ENCODE measurements around the gene THAP9. TPM values are rescaled to one million over a fixed set of nuclear protein-coding genes. Genes with fewer than 3 reads are reported as not detected.
"Not testable (repeated sequence)": the region's sequence is repeated elsewhere in the genome, so short reads cannot be mapped to it uniquely, and the experiment has no call there.

Gene THAP9
- total RNA-seq, 5 donors from 2014 or later (not counting 1 experiment from before 2014, with no cell fraction given) = 2.3 to 4.1 (median 3.0) TPM

DNA sequence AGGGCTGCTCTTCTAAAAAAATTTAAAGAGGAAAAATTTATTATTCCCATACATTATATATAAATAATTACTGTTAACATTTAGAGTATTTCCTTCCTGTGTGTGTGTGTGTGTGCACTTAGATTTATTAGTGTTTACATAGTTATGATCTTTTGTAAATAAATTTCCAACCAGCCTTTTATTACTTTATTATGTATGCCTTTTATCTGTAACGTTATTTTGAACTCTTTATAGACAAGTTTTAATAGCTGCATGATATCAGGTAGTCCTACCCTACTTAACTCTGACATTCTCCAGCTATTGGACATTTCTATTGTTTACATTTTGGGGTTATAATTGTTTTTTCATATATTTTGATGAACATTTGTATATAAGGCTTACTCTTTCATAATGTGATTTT lies 8.8 kb downstream of the THAP9 start:
- H3K27ac ChIP-seq (ENCODE audit: low read length) = no peak overlapping the region
- peaks cover 0 to 3% of the 10 kb centered on the region in 2 donors for H3K36me3 ChIP-seq (ENCODE audit: control insufficient read depth in 2 of 2, extremely low read depth in 1 of 2, insufficient read depth in 1 of 2, low read length in 1 of 2)
- DNase-seq (no peak), ATAC-seq (replicated peaks in 1 of 4) (no peak)
- H3K27me3 ChIP-seq (replicated peaks in 1 of 2; ENCODE audit: control insufficient read depth in 2 of 2, extremely low read depth in 1 of 2, insufficient read depth in 2 of 2, low read length in 1 of 2) = no peaks in the 10 kb centered on the region
- Mint-ChIP-seq H3K4me1 (peaks cover 6 to 9% (median 7%) of the 10 kb centered on the region in 3 donors), H3K9me3 (no peaks in the 10 kb centered on the region), H3K27me3 (no peaks in the 10 kb centered on the region), H3K4me3 (no peak overlapping the region), H3K36me3 (peaks cover 23% of the 10 kb centered on the region), H3K27ac (no peak overlapping the region)
- POLR2A ChIA-PET = no interaction called here
- no peaks in the 10 kb centered on the region for H3K9me3 ChIP-seq
- WGBS (ENCODE audit: insufficient coverage) = no CpG with 5 or more reads among the region's 1 CpG
- H3K4me1 ChIP-seq (ENCODE audit: control insufficient read depth in 1 of 2, extremely low read depth in 1 of 2, insufficient read depth in 2 of 2, low read length in 2 of 2) = no peaks in the 10 kb centered on the region
- CTCF ChIA-PET = interaction anchor here in 1 of 2 donors (0.5 kb wide), 1 partner anchor 169 kb away, joined by 3 read pairs; no protein-coding TSS in a partner anchor
- H3K4me3 ChIP-seq (ENCODE audit: control insufficient read depth in 1 of 2, extremely low read depth in 1 of 2, low read length in 1 of 2) = no peak overlapping the region

GRCh38 chr4:82913305-82913704 lies 12.8 kb downstream of the THAP9 start:
- no peaks in the 10 kb centered on the region for H3K4me1 ChIP-seq (ENCODE audit: control insufficient read depth in 1 of 2, extremely low read depth in 1 of 2, insufficient read depth in 2 of 2, low read length in 2 of 2)
- peaks cover 37% of the 10 kb centered on the region for H3K36me3 Mint-ChIP-seq
- H3K27ac Mint-ChIP-seq = no peak overlapping the region
- no peak overlapping the region for H3K4me3 Mint-ChIP-seq
- WGBS (ENCODE audit: insufficient coverage) = no CpG with 5 or more reads among the region's 2 CpGs
- POLR2A ChIA-PET = no interaction called here
- H3K4me3 ChIP-seq (ENCODE audit: control insufficient read depth in 1 of 2, extremely low read depth in 1 of 2, low read length in 1 of 2) = no peak overlapping the region
- DNase-seq = no peak
- H3K9me3 ChIP-seq = no peaks in the 10 kb centered on the region
- ATAC-seq (replicated peaks in 1 of 4) = no peak
- no peaks in the 10 kb centered on the region for H3K27me3 Mint-ChIP-seq
- CTCF ChIA-PET = no interaction called here
- no peaks in the 10 kb centered on the region for H3K9me3 Mint-ChIP-seq
- no peaks in the 10 kb centered on the region for H3K27me3 ChIP-seq (replicated peaks in 1 of 2; ENCODE audit: control insufficient read depth in 2 of 2, extremely low read depth in 1 of 2, insufficient read depth in 2 of 2, low read length in 1 of 2)
- H3K4me1 Mint-ChIP-seq = no peaks in the 10 kb centered on the region
- peaks cover 0 to 3% of the 10 kb centered on the region in 2 donors for H3K36me3 ChIP-seq (ENCODE audit: control insufficient read depth in 2 of 2, extremely low read depth in 1 of 2, insufficient read depth in 1 of 2, low read length in 1 of 2)
- no peak overlapping the region for H3K27ac ChIP-seq (ENCODE audit: low read length)

- DNase-seq; H3K27ac ChIP-seq (ENCODE audit: low read length); H3K27me3 ChIP-seq (replicated peaks in 1 of 2; ENCODE audit: control insufficient read depth in 2 of 2, extremely low read depth in 1 of 2, insufficient read depth in 2 of 2, low read length in 1 of 2); H3K4me3 Mint-ChIP-seq; H3K4me1 Mint-ChIP-seq; ATAC-seq (replicated peaks in 1 of 4); POLR2A ChIA-PET; H3K36me3 ChIP-seq (ENCODE audit: control insufficient read depth in 2 of 2, extremely low read depth in 1 of 2, insufficient read depth in 1 of 2, low read length in 1 of 2); H3K27ac Mint-ChIP-seq; H3K4me1 ChIP-seq (ENCODE audit: control insufficient read depth in 1 of 2, extremely low read depth in 1 of 2, insufficient read depth in 2 of 2, low read length in 2 of 2); H3K9me3 ChIP-seq; H3K9me3 Mint-ChIP-seq; H3K4me3 ChIP-seq (ENCODE audit: control insufficient read depth in 1 of 2, extremely low read depth in 1 of 2, low read length in 1 of 2); H3K27me3 Mint-ChIP-seq: not testable (repeated sequence)
- no CpG with 5 or more reads among the region's 2 CpGs for WGBS (ENCODE audit: insufficient coverage)
- H3K36me3 Mint-ChIP-seq = peaks cover 38% of the 10 kb centered on the region
- CTCF ChIA-PET = interaction anchor here in 1 of 2 donors (0.6 kb wide), 1 partner anchor 369 kb away, joined by 3 read pairs; no protein-coding TSS in a partner anchor
These were observed 13.4 kb downstream of the THAP9 start for GRCh38 chr4:82913968-82914367.

DNA sequence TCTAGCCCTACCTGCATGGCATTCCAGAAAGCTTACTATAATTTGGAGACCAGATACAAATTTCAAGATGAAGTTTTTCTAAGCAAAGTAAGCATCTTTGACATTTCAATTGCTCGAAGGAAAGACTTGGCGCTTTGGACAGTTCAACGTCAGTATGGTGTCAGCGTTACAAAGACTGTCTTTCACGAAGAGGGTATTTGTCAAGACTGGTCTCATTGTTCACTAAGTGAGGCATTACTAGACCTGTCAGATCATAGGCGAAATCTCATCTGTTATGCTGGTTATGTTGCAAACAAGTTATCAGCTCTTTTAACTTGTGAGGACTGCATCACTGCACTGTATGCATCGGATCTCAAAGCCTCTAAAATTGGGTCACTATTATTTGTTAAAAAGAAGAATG lies 17.6 kb downstream of the THAP9 start:
- Mint-ChIP-seq H3K27ac (no peak overlapping the region), H3K4me1 (no peaks in the 10 kb centered on the region), H3K9me3 (no peaks in the 10 kb centered on the region), H3K36me3 (peaks cover 28% of the 10 kb centered on the region), H3K4me3 (no peak overlapping the region), H3K27me3 (no peaks in the 10 kb centered on the region)
- no peak for ATAC-seq (replicated peaks in 1 of 4)
- ChIA-PET POLR2A (no interaction called here), CTCF (no interaction called here)
- no peak overlapping the region for H3K4me3 ChIP-seq (ENCODE audit: control insufficient read depth in 1 of 2, extremely low read depth in 1 of 2, low read length in 1 of 2)
- no peaks in the 10 kb centered on the region for H3K4me1 ChIP-seq (ENCODE audit: control insufficient read depth in 1 of 2, extremely low read depth in 1 of 2, insufficient read depth in 2 of 2, low read length in 2 of 2)
- no peaks in the 10 kb centered on the region for H3K36me3 ChIP-seq (ENCODE audit: control insufficient read depth in 2 of 2, extremely low read depth in 1 of 2, insufficient read depth in 1 of 2, low read length in 1 of 2)
- DNase-seq = no peak
- H3K9me3 ChIP-seq = no peaks in the 10 kb centered on the region
- no peaks in the 10 kb centered on the region for H3K27me3 ChIP-seq (replicated peaks in 1 of 2; ENCODE audit: control insufficient read depth in 2 of 2, extremely low read depth in 1 of 2, insufficient read depth in 2 of 2, low read length in 1 of 2)
- 96% methylated on average over 6 of the region's 7 CpGs for WGBS (ENCODE audit: insufficient coverage)
- H3K27ac ChIP-seq (ENCODE audit: low read length) = no peak overlapping the region

DNA sequence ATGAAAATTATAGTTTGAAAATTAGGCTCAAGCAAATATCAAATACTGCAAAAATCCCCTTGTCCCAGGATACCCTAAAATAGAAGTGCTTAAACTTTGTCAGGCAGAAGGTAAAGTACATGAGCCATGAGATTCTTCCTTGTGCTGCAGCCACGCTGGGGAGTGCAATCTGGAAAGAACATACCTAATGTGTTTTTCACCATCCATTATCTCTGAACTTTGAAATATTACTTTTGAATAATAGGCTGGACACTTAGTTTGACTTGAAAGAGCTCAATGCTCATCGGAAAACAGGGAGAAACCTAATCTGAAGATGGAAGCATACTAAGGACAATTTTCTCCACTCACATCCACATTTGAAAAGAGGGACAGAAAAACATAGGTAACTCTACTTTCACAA lies 18.9 kb downstream of the THAP9 start:
- Histone ChIP-seq H3K27me3 (replicated peaks in 1 of 2; ENCODE audit: control insufficient read depth in 2 of 2, extremely low read depth in 1 of 2, insufficient read depth in 2 of 2, low read length in 1 of 2) (no peaks in the 10 kb centered on the region), H3K36me3 (ENCODE audit: control insufficient read depth in 2 of 2, extremely low read depth in 1 of 2, insufficient read depth in 1 of 2, low read length in 1 of 2) (no peaks in the 10 kb centered on the region), H3K9me3 (no peaks in the 10 kb centered on the region), H3K27ac (ENCODE audit: low read length) (no peak overlapping the region), H3K4me1 (ENCODE audit: control insufficient read depth in 1 of 2, extremely low read depth in 1 of 2, insufficient read depth in 2 of 2, low read length in 2 of 2) (no peaks in the 10 kb centered on the region), H3K4me3 (ENCODE audit: control insufficient read depth in 1 of 2, extremely low read depth in 1 of 2, low read length in 1 of 2) (no peak overlapping the region)
- no peak overlapping the region for H3K27ac Mint-ChIP-seq
- ATAC-seq (replicated peaks in 1 of 4) (no peak), DNase-seq (no peak)
- H3K36me3 Mint-ChIP-seq = peaks cover 23% of the 10 kb centered on the region
- ChIA-PET POLR2A (no interaction called here), CTCF (no interaction called here)
- WGBS (ENCODE audit: insufficient coverage) = no CpG with 5 or more reads among the region's 2 CpGs
- H3K4me1 Mint-ChIP-seq = no peaks in the 10 kb centered on the region
- no peaks in the 10 kb centered on the region for H3K9me3 Mint-ChIP-seq
- no peak overlapping the region for H3K4me3 Mint-ChIP-seq
- no peaks in the 10 kb centered on the region for H3K27me3 Mint-ChIP-seq

DNA sequence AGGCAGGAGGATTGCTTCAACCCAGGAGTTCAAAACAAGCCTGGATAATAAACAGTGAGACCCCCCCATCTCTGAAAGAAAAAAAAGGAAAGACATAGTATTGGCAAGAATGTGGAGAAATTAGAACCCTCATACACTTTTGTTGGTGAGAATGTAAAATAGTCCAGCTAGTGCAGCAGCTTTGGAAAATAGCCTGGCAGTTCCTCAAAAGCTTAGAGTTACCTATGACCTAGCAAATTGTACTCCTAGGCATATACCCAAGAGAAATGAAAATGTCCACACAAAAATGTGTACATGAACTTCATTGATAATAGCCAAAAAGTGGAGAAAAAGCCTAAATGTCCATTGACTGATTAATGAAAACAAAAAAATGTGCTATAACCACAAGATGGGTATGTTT lies 21.3 kb downstream of the THAP9 start:
- POLR2A ChIA-PET = interaction anchor here in 1 of 2 donors (0.6 kb wide), 1 partner anchor 10 kb away, joined by 6 read pairs; no protein-coding TSS in a partner anchor
- H3K4me1 Mint-ChIP-seq = no peaks in the 10 kb centered on the region
- Histone ChIP-seq H3K9me3 (no peaks in the 10 kb centered on the region), H3K27ac (ENCODE audit: low read length) (no peak overlapping the region), H3K36me3 (ENCODE audit: control insufficient read depth in 2 of 2, extremely low read depth in 1 of 2, insufficient read depth in 1 of 2, low read length in 1 of 2) (no peaks in the 10 kb centered on the region), H3K4me3 (ENCODE audit: control insufficient read depth in 1 of 2, extremely low read depth in 1 of 2, low read length in 1 of 2) (no peak overlapping the region), H3K4me1 (ENCODE audit: control insufficient read depth in 1 of 2, extremely low read depth in 1 of 2, insufficient read depth in 2 of 2, low read length in 2 of 2) (no peaks in the 10 kb centered on the region), H3K27me3 (replicated peaks in 1 of 2; ENCODE audit: control insufficient read depth in 2 of 2, extremely low read depth in 1 of 2, insufficient read depth in 2 of 2, low read length in 1 of 2) (no peaks in the 10 kb centered on the region)
- H3K27ac Mint-ChIP-seq = no peak overlapping the region
- H3K27me3 Mint-ChIP-seq = no peaks in the 10 kb centered on the region
- DNase-seq (no peak), ATAC-seq (replicated peaks in 1 of 4) (no peak)
- H3K9me3 Mint-ChIP-seq = no peaks in the 10 kb centered on the region
- H3K4me3 Mint-ChIP-seq = no peak overlapping the region
- CTCF ChIA-PET = interaction anchor here in 1 of 2 donors (1.0 kb wide), 1 partner anchor 113 kb away, joined by 3 read pairs; the partner anchor contains the start of gene COPS4
- peaks cover 12% of the 10 kb centered on the region for H3K36me3 Mint-ChIP-seq
